T-cell (primary cell): ENCODE results near the gene MYO15B. TPM values are rescaled to one million over a fixed set of nuclear protein-coding genes. Genes with fewer than 3 reads are reported as not detected.

Experiments used
- ATAC-seq, 4 experiments: fragments of 200-7000 bp in 3 of 4; fragments of 150-1000 bp in 1 of 4; cut with Tn5 transposase; replicated peaks in 1 of 4; 1 replicate in 3 of 4; 2 replicates in 1 of 4; pipeline ENCODE4 v1.10.0; 2021; ENCODE audit warnings: moderate library complexity in 3 of 4, mild to moderate bottlenecking in 2 of 4, moderate number of reproducible peaks in 1 of 4
- CTCF ChIA-PET, 2 donors: fragments of 300-600 bp; sonication (Branson Sonifier 250); formaldehyde crosslinking; loops; one replicate each; lab custom pipeline; 2022; ENCODE audit warnings: antibody characterized with exemption in 2 of 2; lab: Charles Lee
- POLR2A ChIA-PET, 2 donors: fragments of 300-600 bp; sonication (Branson Sonifier 250); formaldehyde crosslinking; loops; one replicate each; lab custom pipeline; 2022; ENCODE audit warnings: antibody characterized with exemption in 2 of 2; lab: Charles Lee
- DNase-seq, 35 experiments: peaks; one replicate each; pipeline versions ENCODE4 v3.0.0 to v3.0.0-alpha.2; 2013 to 2023
- H3K27ac ChIP-seq: one replicate; pipeline ENCODE4 v1.5.1; 2013; ENCODE audit warnings: low read length
- H3K27me3 ChIP-seq, 2 experiments: replicated peaks in 1 of 2; 1 replicate in 1 of 2; 2 replicates in 1 of 2; pipeline versions ENCODE4 v1.6.1 to v1.7.0; 2013; ENCODE audit warnings: low read length in 1 of 2, mixed read lengths in 1 of 2; ENCODE audit not compliant: control insufficient read depth in 2 of 2, insufficient read depth in 2 of 2; ENCODE audit errors: extremely low read depth in 1 of 2
- H3K36me3 ChIP-seq, 2 donors: 1 replicate in 1 of 2; 2 replicates in 1 of 2; pipeline versions ENCODE4 v1.6.1 to v1.7.0; 2013; ENCODE audit warnings: low read length in 1 of 2; ENCODE audit not compliant: control insufficient read depth in 2 of 2, insufficient read depth in 1 of 2; ENCODE audit errors: extremely low read depth in 1 of 2
- H3K4me1 ChIP-seq, 2 experiments: 1 replicate in 1 of 2; 2 replicates in 1 of 2; pipeline versions ENCODE4 v1.6.1 to v1.7.0; 2013; ENCODE audit warnings: low read length in 2 of 2, mixed read lengths in 1 of 2; ENCODE audit not compliant: insufficient read depth in 2 of 2, control insufficient read depth in 1 of 2; ENCODE audit errors: extremely low read depth in 1 of 2
- H3K4me3 ChIP-seq, 2 donors: 1 replicate in 1 of 2; 2 replicates in 1 of 2; pipeline versions ENCODE4 v1.5.1 to v1.7.0; 2013; ENCODE audit warnings: mild to moderate bottlenecking in 2 of 2, low read length in 1 of 2, moderate library complexity in 1 of 2; ENCODE audit not compliant: control insufficient read depth in 1 of 2; ENCODE audit errors: extremely low read depth in 1 of 2
- H3K9me3 ChIP-seq: 2 replicates; pipeline ENCODE4 v1.7.0; 2013
- H3K27ac Mint-ChIP-seq, 2 donors: one replicate each; pipeline ENCODE4 v1.8.0; 2020 to 2021; ENCODE audit warnings: mild to moderate bottlenecking in 2 of 2, mixed read lengths in 2 of 2
- H3K27me3 Mint-ChIP-seq, 2 donors: one replicate each; pipeline ENCODE4 v1.8.0; 2021 to 2022; ENCODE audit warnings: mixed read lengths in 2 of 2
- H3K36me3 Mint-ChIP-seq: one replicate; pipeline ENCODE4 v1.8.0; 2021; ENCODE audit warnings: mixed read lengths
- H3K4me1 Mint-ChIP-seq, 3 donors: one replicate each; pipeline ENCODE4 v1.8.0; 2020 to 2022; ENCODE audit warnings: mixed read lengths in 3 of 3, mild to moderate bottlenecking in 1 of 3
- H3K4me3 Mint-ChIP-seq, 3 donors: one replicate each; pipeline ENCODE4 v1.8.0; 2020 to 2022; ENCODE audit warnings: mild to moderate bottlenecking in 3 of 3, mixed read lengths in 3 of 3, moderate library complexity in 3 of 3
- H3K9me3 Mint-ChIP-seq, 3 donors: one replicate each; pipeline ENCODE4 v1.8.0; 2020 to 2022; ENCODE audit warnings: mixed read lengths in 3 of 3
- WGBS: methylation state at CpG from one replicate; pipeline ENCODE4 v1.1.5; 2013; ENCODE audit warnings: missing lambda C conversion rate; ENCODE audit not compliant: insufficient coverage; 5-methylcytosine and 5-hydroxymethylcytosine counted together
- total RNA-seq, 35 experiments: library from RNA in 6 of 35; stranded (reverse) in 6 of 35; fragments of 120-200 nt in 1 of 35; gene quantifications; one replicate each; pipeline versions ENCODE4 v1.2.1 to v1.2.4 and lab custom pipeline; 2013 to 2026

MYO15B gene
- total RNA-seq, 5 donors from 2014 or later (not counting 1 experiment from before 2014, with no cell fraction given), result 171 to 382 (median 273) TPM

GRCh38 chr17:75564195-75564594, 23.4 kb upstream of the MYO15B start:
- ChIA-PET CTCF (interaction anchor here in 1 of 2 donors (0.7 kb wide), 1 partner anchor 1726 kb away, joined by 3 read pairs; no protein-coding TSS in a partner anchor), POLR2A (interaction anchor here in 1 of 2 donors (0.6 kb wide), 1 partner anchor 43 kb away, joined by 3 read pairs; no protein-coding TSS in a partner anchor)
- H3K27ac Mint-ChIP-seq, result no peak overlapping the region

GRCh38 chr17:75565066-75565465, 22.5 kb upstream of the MYO15B start:
- Histone ChIP-seq H3K9me3 (no peaks in the 10 kb centered on the region), H3K4me1 (no peaks in the 10 kb centered on the region), H3K27ac (no peak overlapping the region), H3K4me3 (no peak overlapping the region), H3K36me3 (peaks cover 14 to 53% of the 10 kb centered on the region in 2 donors), H3K27me3 (no peaks in the 10 kb centered on the region)
- peaks cover 23% of the 10 kb centered on the region for H3K36me3 Mint-ChIP-seq
- no peaks in the 10 kb centered on the region for H3K9me3 Mint-ChIP-seq
- H3K4me3 Mint-ChIP-seq, result no peak overlapping the region
- CTCF ChIA-PET, result no interaction called here
- POLR2A ChIA-PET, result no interaction called here
- no peaks in the 10 kb centered on the region for H3K4me1 Mint-ChIP-seq
- WGBS, result 90% methylated on average over 4 of the region's 7 CpGs
- no peak for ATAC-seq
- no peak for DNase-seq
- no peaks in the 10 kb centered on the region for H3K27me3 Mint-ChIP-seq
- H3K27ac Mint-ChIP-seq, result no peak overlapping the region

More at GRCh38 chr17:75564195-75564594, 23.4 kb upstream of the MYO15B start:
- H3K4me3 Mint-ChIP-seq, result no peak overlapping the region
- no peaks in the 10 kb centered on the region for H3K27me3 ChIP-seq
- H3K27ac ChIP-seq, result no peak overlapping the region
- no peak overlapping the region for H3K4me3 ChIP-seq
- no peaks in the 10 kb centered on the region for H3K4me1 ChIP-seq
- H3K9me3 ChIP-seq, result no peaks in the 10 kb centered on the region
- peaks cover 14 to 60% of the 10 kb centered on the region in 2 donors for H3K36me3 ChIP-seq
- peaks cover 28% of the 10 kb centered on the region for H3K36me3 Mint-ChIP-seq
- H3K4me1 Mint-ChIP-seq, result peaks cover 0 to under 1% (median 0%) of the 10 kb centered on the region in 3 donors
- no peak for DNase-seq
- H3K9me3 Mint-ChIP-seq, result no peaks in the 10 kb centered on the region
- no peaks in the 10 kb centered on the region for H3K27me3 Mint-ChIP-seq
- no peak for ATAC-seq
- 94% methylated on average over 11 of the region's 11 CpGs for WGBS

GRCh38 chr17:75565618-75566017, 22.0 kb upstream of the MYO15B start:
- H3K27me3 ChIP-seq, result no peaks in the 10 kb centered on the region
- ATAC-seq, result no peak
- Mint-ChIP-seq H3K36me3 (peaks cover 23% of the 10 kb centered on the region), H3K27ac (no peak overlapping the region), H3K9me3 (no peaks in the 10 kb centered on the region), H3K4me1 (no peaks in the 10 kb centered on the region), H3K4me3 (no peak overlapping the region), H3K27me3 (no peaks in the 10 kb centered on the region)
- WGBS, result 87% methylated on average over 6 of the region's 6 CpGs
- no peak overlapping the region for H3K4me3 ChIP-seq
- CTCF ChIA-PET, result interaction anchor here in 1 of 2 donors (0.5 kb wide), 1 partner anchor 15 kb away, joined by 4 read pairs; no protein-coding TSS in a partner anchor
- POLR2A ChIA-PET, result no interaction called here
- H3K9me3 ChIP-seq, result no peaks in the 10 kb centered on the region
- no peak for DNase-seq
- H3K27ac ChIP-seq, result no peak overlapping the region
- H3K36me3 ChIP-seq, result peaks cover 14 to 58% of the 10 kb centered on the region in 2 donors
- H3K4me1 ChIP-seq, result no peaks in the 10 kb centered on the region

DNA sequence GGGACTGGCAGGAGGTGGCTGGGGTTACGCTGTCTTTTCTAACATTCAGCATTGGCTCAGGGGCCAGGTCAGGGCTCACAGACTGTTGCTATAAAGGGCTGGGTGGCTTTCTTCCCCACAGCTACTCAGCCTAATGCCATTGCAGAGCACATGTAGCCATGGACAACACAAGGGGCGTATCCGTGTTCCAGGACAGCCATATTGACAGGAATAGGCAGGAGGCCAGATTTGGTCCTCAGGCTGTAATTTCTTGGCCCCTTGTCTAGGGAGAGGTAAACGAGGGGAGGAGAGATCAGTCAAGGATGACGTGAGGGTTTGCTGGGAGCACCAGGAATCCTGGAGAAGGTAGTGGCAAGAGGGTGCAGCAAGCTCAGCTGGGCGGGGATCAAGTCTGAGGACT, 21.2 kb upstream of the MYO15B start:
- DNase-seq (no peak), ATAC-seq (no peak)
- 93% methylated on average over 4 of the region's 6 CpGs for WGBS
- no peak overlapping the region for H3K4me3 Mint-ChIP-seq
- ChIA-PET POLR2A (no interaction called here), CTCF (no interaction called here)
- H3K9me3 ChIP-seq, result no peaks in the 10 kb centered on the region
- H3K36me3 Mint-ChIP-seq, result peaks cover 21% of the 10 kb centered on the region
- peaks cover 14 to 64% of the 10 kb centered on the region in 2 donors for H3K36me3 ChIP-seq
- H3K4me3 ChIP-seq, result no peak overlapping the region
- H3K4me1 ChIP-seq, result no peaks in the 10 kb centered on the region
- H3K27me3 Mint-ChIP-seq, result no peaks in the 10 kb centered on the region
- no peaks in the 10 kb centered on the region for H3K9me3 Mint-ChIP-seq
- no peak overlapping the region for H3K27ac ChIP-seq
- H3K4me1 Mint-ChIP-seq, result no peaks in the 10 kb centered on the region
- H3K27me3 ChIP-seq, result no peaks in the 10 kb centered on the region
- no peak overlapping the region for H3K27ac Mint-ChIP-seq

- no peaks in the 10 kb centered on the region for H3K4me1 ChIP-seq
- Mint-ChIP-seq H3K36me3 (peaks cover 21% of the 10 kb centered on the region), H3K4me1 (no peaks in the 10 kb centered on the region), H3K9me3 (no peaks in the 10 kb centered on the region), H3K27me3 (no peaks in the 10 kb centered on the region), H3K27ac (no peak overlapping the region), H3K4me3 (no peak overlapping the region)
- no peaks in the 10 kb centered on the region for H3K9me3 ChIP-seq
- peaks cover 14 to 65% of the 10 kb centered on the region in 2 donors for H3K36me3 ChIP-seq
- ChIA-PET POLR2A (no interaction called here), CTCF (no interaction called here)
- H3K27ac ChIP-seq, result no peak overlapping the region
- DNase-seq (no peak), ATAC-seq (no peak)
- no peaks in the 10 kb centered on the region for H3K27me3 ChIP-seq
- WGBS, result 78% methylated on average over 4 of the region's 5 CpGs
- H3K4me3 ChIP-seq, result no peak overlapping the region
These were observed 20.8 kb upstream of the MYO15B start for GRCh38 chr17:75566834-75567233.

- no peaks in the 10 kb centered on the region for H3K9me3 ChIP-seq
- H3K4me1 ChIP-seq, result no peaks in the 10 kb centered on the region
- no peak for DNase-seq
- no peak for ATAC-seq
- no peak overlapping the region for H3K27ac ChIP-seq
- POLR2A ChIA-PET, result no interaction called here
- CTCF ChIA-PET, result no interaction called here
- H3K36me3 Mint-ChIP-seq, result peaks cover 17% of the 10 kb centered on the region
- no peak overlapping the region for H3K27ac Mint-ChIP-seq
- H3K4me3 ChIP-seq, result no peak overlapping the region
- WGBS, result 93% methylated on average over 25 of the region's 31 CpGs
- H3K4me1 Mint-ChIP-seq, result no peaks in the 10 kb centered on the region
- no peaks in the 10 kb centered on the region for H3K27me3 ChIP-seq
- H3K9me3 Mint-ChIP-seq, result no peaks in the 10 kb centered on the region
- H3K4me3 Mint-ChIP-seq, result no peak overlapping the region
- peaks cover 14 to 53% of the 10 kb centered on the region in 2 donors for H3K36me3 ChIP-seq
- H3K27me3 Mint-ChIP-seq, result no peaks in the 10 kb centered on the region
These were observed 19.0 kb upstream of the MYO15B start for GRCh38 chr17:75568412-75569255.
